Ascending aorta (tissue), 2 donors: Measurements from ENCODE around the gene NRXN3. TPM values are rescaled to one million over a fixed set of nuclear protein-coding genes. Genes with fewer than 3 reads are reported as not detected.
A peak's percentile ranks its signal among the peaks of the same experiment; 100 is the strongest.

ENCODE experiments used
- DNase-seq, 2 donors: peaks; one replicate each; pipeline ENCODE4 v3.0.0-alpha.2; 2019; ENCODE audit warnings: low spot score in 2 of 2
- H3K27ac ChIP-seq, 2 donors: fragments of 200-600 bp; sonication (generic); one replicate each; pipeline ENCODE4 v1.5.1; 2016 to 2017; ENCODE audit warnings: mild to moderate bottlenecking in 1 of 2
- H3K27me3 ChIP-seq: fragments of 200-600 bp; sonication (generic); one replicate; pipeline ENCODE4 v1.5.1; 2017
- H3K36me3 ChIP-seq, 2 donors: fragments of 200-600 bp; sonication (generic); one replicate each; pipeline ENCODE4 v1.5.1; 2016
- H3K4me1 ChIP-seq, 2 donors: fragments of 200-600 bp; sonication (generic); one replicate each; pipeline ENCODE4 v1.5.1; 2016 to 2017; ENCODE audit warnings: mild to moderate bottlenecking in 1 of 2
- H3K4me3 ChIP-seq, 2 donors: fragments of 200-600 bp; sonication (generic); one replicate each; pipeline ENCODE4 v1.5.1; 2016 to 2017; ENCODE audit warnings: mild to moderate bottlenecking in 1 of 2
- H3K9me3 ChIP-seq, 2 donors: fragments of 200-600 bp; sonication (generic); one replicate each; pipeline ENCODE4 v1.5.1; 2016
- CTCF ChIP-seq, 3 experiments: fragments of 200-600 bp in 2 of 3; fragments of 450-650 bp in 1 of 3; sonication (generic) in 2 of 3; IDR thresholded peaks; one replicate each; pipeline ENCODE4 v1.5.1; 2016 to 2019; ENCODE audit warnings: antibody characterized with exemption in 3 of 3, mild to moderate bottlenecking in 1 of 3, moderate library complexity in 1 of 3
- intact Hi-C: fragments of 100-400 bp; cut with DNase I; formaldehyde crosslinking; loops from one replicate; pipeline ENCODE4 v1.15.1; 2023
- total RNA-seq: library from RNA; depleted of rRNA; stranded (reverse); fragments of >200 nt; gene quantifications from one replicate; pipeline ENCODE4 v1.1.0, GENCODE V29; 2016

NRXN3 gene
- total RNA-seq, 1 donor from 2014 or later: 21.0 TPM

DNA sequence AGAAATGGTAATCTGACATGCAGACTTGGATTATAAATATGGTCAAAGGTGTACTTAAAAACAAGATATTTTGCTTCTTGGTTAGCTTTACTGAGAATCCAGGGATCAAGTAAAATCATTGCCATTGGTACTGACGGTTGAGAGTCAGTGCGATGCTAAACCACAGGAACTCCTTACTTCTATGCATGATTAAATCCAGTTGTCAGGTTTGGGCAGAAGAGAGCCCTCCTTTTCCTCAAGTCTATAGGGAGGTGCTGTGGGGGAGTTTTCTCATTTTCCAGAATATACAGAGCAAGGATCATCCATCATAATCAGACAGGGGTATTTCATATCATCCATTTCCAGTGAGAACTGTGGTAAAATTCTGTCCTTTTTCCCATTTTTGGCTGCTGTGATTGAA, 839.1 kb downstream of the NRXN3 start:
- DNase-seq: no peak
- no peaks in the 10 kb centered on the region for H3K27me3 ChIP-seq
- no peaks in the 10 kb centered on the region for H3K9me3 ChIP-seq
- no peak for TF ChIP-seq CTCF (IDR thresholded peaks at IDR 0.05)
- no peak overlapping the region for H3K27ac ChIP-seq
- H3K36me3 ChIP-seq: no peaks in the 10 kb centered on the region
- H3K4me3 ChIP-seq: no peak overlapping the region
- intact Hi-C loops: no loop called here
- no peaks in the 10 kb centered on the region for H3K4me1 ChIP-seq

GRCh38 chr14:79011091-79011919, 841.1 kb downstream of the NRXN3 start:
- intact Hi-C loops: no loop called here
- DNase-seq: no peak
- peak in 2 of 3 experiments; percentile 38 to 54 for TF ChIP-seq CTCF (IDR thresholded peaks at IDR 0.05)
- Histone ChIP-seq H3K9me3 (no peaks in the 10 kb centered on the region), H3K27me3 (no peaks in the 10 kb centered on the region), H3K27ac (no peak overlapping the region), H3K4me3 (no peak overlapping the region), H3K36me3 (no peaks in the 10 kb centered on the region), H3K4me1 (no peaks in the 10 kb centered on the region)

- no peak overlapping the region for H3K27ac ChIP-seq
- no peaks in the 10 kb centered on the region for H3K36me3 ChIP-seq
- DNase-seq: no peak
- intact Hi-C loops: no loop called here
- H3K9me3 ChIP-seq: no peaks in the 10 kb centered on the region
- no peaks in the 10 kb centered on the region for H3K4me1 ChIP-seq
- no peak for TF ChIP-seq CTCF (IDR thresholded peaks at IDR 0.05)
- H3K27me3 ChIP-seq: no peaks in the 10 kb centered on the region
- H3K4me3 ChIP-seq: no peak overlapping the region
Measured at GRCh38 chr14:79011920-79012204, 841.7 kb downstream of the NRXN3 start.

DNA sequence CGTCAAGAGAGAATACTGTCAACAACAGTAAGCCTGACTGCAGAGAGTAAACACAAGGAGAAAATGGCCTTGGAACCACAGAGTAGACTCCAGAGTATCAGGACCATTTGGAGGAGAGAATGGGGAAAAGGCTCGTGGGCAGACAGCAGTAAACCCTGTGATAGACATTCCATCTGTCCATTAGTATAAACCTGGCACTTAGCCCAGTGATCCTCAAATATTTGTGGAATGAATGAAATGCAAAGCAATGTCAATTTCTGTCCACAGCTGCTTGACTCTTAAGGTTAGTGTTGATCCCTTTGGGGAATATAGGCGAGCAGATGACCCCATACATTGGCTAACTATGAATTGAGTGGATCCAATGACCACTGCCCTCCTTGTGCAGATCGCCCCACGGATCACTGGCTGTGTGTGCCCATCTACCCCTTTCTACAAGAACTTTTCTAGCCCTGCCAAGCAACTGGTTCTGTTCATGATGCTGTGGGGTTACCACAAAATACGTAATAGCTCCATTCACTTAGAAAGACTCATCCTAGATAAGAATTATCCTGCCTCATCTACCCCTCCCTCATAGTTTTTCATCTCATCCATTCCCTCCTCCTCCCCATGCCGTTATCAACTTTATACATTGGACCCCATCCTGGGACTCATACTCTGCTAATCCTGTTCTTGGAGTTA, 846.8 kb downstream of the NRXN3 start:
- Histone ChIP-seq H3K4me1 (no peaks in the 10 kb centered on the region), H3K9me3 (no peaks in the 10 kb centered on the region), H3K27ac (no peak overlapping the region), H3K27me3 (no peaks in the 10 kb centered on the region), H3K36me3 (no peaks in the 10 kb centered on the region), H3K4me3 (no peak overlapping the region)
- intact Hi-C loops: no loop called here
- no peak for TF ChIP-seq CTCF (IDR thresholded peaks at IDR 0.05)
- DNase-seq: no peak

GRCh38 chr14:79017561-79017960, 847.4 kb downstream of the NRXN3 start:
- Histone ChIP-seq H3K36me3 (no peaks in the 10 kb centered on the region), H3K27me3 (no peaks in the 10 kb centered on the region), H3K4me1 (no peaks in the 10 kb centered on the region), H3K27ac (no peak overlapping the region), H3K9me3 (no peaks in the 10 kb centered on the region), H3K4me3 (no peak overlapping the region)
- intact Hi-C loops: no loop called here
- TF ChIP-seq CTCF (IDR thresholded peaks at IDR 0.05): no peak
- DNase-seq: no peak
